Measurements from ENCODE around the gene KLF13.

The KLF13 gene

GRCh38 chr15:31317421-31318327 is 9.0 kb upstream of the KLF13 start:
- H3K27me3 ChIP-seq (ENCODE audit: insufficient read depth, poor library complexity, severe bottlenecking): no peaks in the 10 kb centered on the region
- H3K4me3 ChIP-seq (replicated peaks; ENCODE audit: insufficient read depth, low read length): no peak overlapping the region
- no peak for TF ChIP-seq CTCF (IDR thresholded peaks at IDR 0.05; ENCODE audit: insufficient read depth, low read length)
- TF ChIP-seq POLR2AphosphoS5 (IDR thresholded peaks at IDR 0.05; ENCODE audit: low read depth): no peak
- no peak for TF ChIP-seq SPI1 (IDR thresholded peaks at IDR 0.05; ENCODE audit: borderline replicate concordance, low read depth)
- TF ChIP-seq REST (IDR thresholded peaks at IDR 0.05; ENCODE audit: insufficient replicate concordance, low read depth): no peak
- TF ChIP-seq GABPA (IDR thresholded peaks at IDR 0.05; ENCODE audit: low read depth): no peak
- DNase-seq (ENCODE audit: low read depth in 1 of 2, low spot score in 1 of 2): no peak
- no peak overlapping the region for H3K27ac ChIP-seq (replicated peaks)

- DNase-seq (ENCODE audit: low read depth in 1 of 2, low spot score in 1 of 2): no peak
- Histone ChIP-seq H3K27me3 (ENCODE audit: insufficient read depth, poor library complexity, severe bottlenecking) (no peaks in the 10 kb centered on the region), H3K27ac (replicated peaks) (no peak overlapping the region), H3K4me3 (replicated peaks; ENCODE audit: insufficient read depth, low read length) (no peak overlapping the region)
- TF ChIP-seq GABPA (IDR thresholded peaks at IDR 0.05; ENCODE audit: low read depth) (no peak), CTCF (IDR thresholded peaks at IDR 0.05; ENCODE audit: insufficient read depth, low read length) (no peak), REST (IDR thresholded peaks at IDR 0.05; ENCODE audit: insufficient replicate concordance, low read depth) (no peak), POLR2AphosphoS5 (IDR thresholded peaks at IDR 0.05; ENCODE audit: low read depth) (no peak)
Measured at GRCh38 chr15:31318429-31318828, 8.2 kb upstream of the KLF13 start.

- DNase-seq (ENCODE audit: low read depth in 1 of 2, low spot score in 1 of 2): peak in 1 of 2 experiments; percentile 74
Measured at GRCh38 chr15:31320022-31320421, 6.6 kb upstream of the KLF13 start.

GRCh38 chr15:31321418-31321817 is 5.2 kb upstream of the KLF13 start:
- H3K27me3 ChIP-seq (ENCODE audit: insufficient read depth, poor library complexity, severe bottlenecking): no peaks in the 10 kb centered on the region
- no peak overlapping the region for H3K4me3 ChIP-seq (replicated peaks; ENCODE audit: insufficient read depth, low read length)
- DNase-seq (ENCODE audit: low read depth in 1 of 2, low spot score in 1 of 2): no peak
- TF ChIP-seq REST (IDR thresholded peaks at IDR 0.05; ENCODE audit: insufficient replicate concordance, low read depth) (no peak), POLR2AphosphoS5 (IDR thresholded peaks at IDR 0.05; ENCODE audit: low read depth) (no peak), SPI1 (IDR thresholded peaks at IDR 0.05; ENCODE audit: borderline replicate concordance, low read depth) (no peak), CTCF (IDR thresholded peaks at IDR 0.05; ENCODE audit: insufficient read depth, low read length) (no peak), GABPA (IDR thresholded peaks at IDR 0.05; ENCODE audit: low read depth) (no peak)
- H3K27ac ChIP-seq (replicated peaks): no peak overlapping the region

More at GRCh38 chr15:31320022-31320421, 6.6 kb upstream of the KLF13 start:
- no peak overlapping the region for H3K4me3 ChIP-seq (replicated peaks; ENCODE audit: insufficient read depth, low read length)
- H3K27ac ChIP-seq (replicated peaks): peak overlapping the region; percentile 36
- TF ChIP-seq SPI1 (IDR thresholded peaks at IDR 0.05; ENCODE audit: borderline replicate concordance, low read depth) (peak; percentile 79), GABPA (IDR thresholded peaks at IDR 0.05; ENCODE audit: low read depth) (no peak)
- H3K27me3 ChIP-seq (ENCODE audit: insufficient read depth, poor library complexity, severe bottlenecking): no peaks in the 10 kb centered on the region

All from HL-60 (cell line).